Panc1 (cell line): ENCODE data around the gene GRK6. TPM values are rescaled to one million over a fixed set of nuclear protein-coding genes. Genes with fewer than 3 reads are reported as not detected.

Experiments used
- ATAC-seq: fragments of 200-7000 bp; cut with Tn5 transposase; 2 replicates; pipeline ENCODE4 v1.9.1; 2020; ENCODE audit warnings: mild to moderate bottlenecking, moderate library complexity
- BruUV-seq: library from RNA; stranded (reverse); fragments of 400-500 nt; replicated peaks from 2 replicates; lab custom pipeline; 2021; lab: Mats Ljungman, UMichigan
- CTCF ChIA-PET: fragments of 300-600 bp; sonication (Branson Sonifier 250); formaldehyde crosslinking; loops from one replicate; lab custom pipeline; 2022; ENCODE audit warnings: antibody characterized with exemption; lab: Charles Lee
- POLR2A ChIA-PET: fragments of 300-600 bp; sonication (Branson Sonifier 250); formaldehyde crosslinking; loops from one replicate; lab custom pipeline; 2022; ENCODE audit warnings: antibody characterized with exemption; lab: Charles Lee
- DNase-seq: peaks from one replicate; pipeline ENCODE4 v3.0.0-alpha.2; 2010; ENCODE audit warnings: low read depth, low spot score
- H3K27ac ChIP-seq: 2 replicates; pipeline ENCODE4 v1.5.1; 2011; ENCODE audit warnings: mild to moderate bottlenecking, low read length, inconsistent platforms
- H3K27me3 ChIP-seq: fragments of 200-500 bp; sonication (Bioruptor generic); 2 replicates; pipeline ENCODE4 v1.6.0; 2014; ENCODE audit warnings: low read length, inconsistent platforms; ENCODE audit not compliant: control insufficient read depth, insufficient read depth
- H3K36me3 ChIP-seq: fragments of 200-500 bp; sonication (Bioruptor generic); 2 replicates; pipeline ENCODE4 v1.5.1; 2014; ENCODE audit warnings: inconsistent platforms, mild to moderate bottlenecking, low read length, moderate library complexity; ENCODE audit not compliant: control insufficient read depth, insufficient read depth
- H3K4me1 ChIP-seq: 2 replicates; pipeline ENCODE4 v1.5.1; 2011; ENCODE audit warnings: inconsistent platforms, mild to moderate bottlenecking, low read length, moderate library complexity; ENCODE audit not compliant: control insufficient read depth, insufficient read depth
- H3K4me3 ChIP-seq, 2 experiments: 2 replicates each; pipeline ENCODE4 v1.5.1; 2011 to 2012; ENCODE audit warnings: low read depth in 2 of 2, low read length in 2 of 2, mild to moderate bottlenecking in 2 of 2, inconsistent platforms in 1 of 2, moderate library complexity in 1 of 2
- H3K9me3 ChIP-seq: fragments of 200-500 bp; sonication (Bioruptor generic); 2 replicates; pipeline ENCODE4 v1.5.1; 2014; ENCODE audit warnings: low read depth, mild to moderate bottlenecking, inconsistent platforms, low read length, moderate library complexity; ENCODE audit not compliant: control insufficient read depth, insufficient read depth
- POLR2AphosphoS5 ChIP-seq: IDR thresholded peaks from 2 replicates; pipeline ENCODE4 v1.6.1; 2012; ENCODE audit warnings: mild to moderate bottlenecking, low read depth, low read length, moderate library complexity
- SIN3A ChIP-seq: IDR thresholded peaks from 2 replicates; pipeline ENCODE4 v1.6.1; 2012; ENCODE audit warnings: low read depth, mild to moderate bottlenecking, low read length, moderate library complexity, borderline replicate concordance; ENCODE audit not compliant: insufficient read depth
- TCF7L2 ChIP-seq: IDR thresholded peaks from 2 replicates; pipeline ENCODE4 v1.6.1; 2011; ENCODE audit warnings: mild to moderate bottlenecking, low read depth, low read length, inconsistent platforms
- in situ Hi-C: cut with HindIII; loops from 2 replicates; pipeline ENCODE4 v1.10.0; 2016; ENCODE audit warnings: low sequenced_read_pairs, low pct_unique_long_range_greater_than_20kb
- intact Hi-C: fragments of 100-400 bp; cut with micrococcal nuclease; formaldehyde crosslinking; loops from one replicate; pipeline ENCODE4 v1.10.0; 2022; ENCODE audit not compliant: unreplicated experiment
- total RNA-seq: library from RNA; stranded (reverse); gene quantifications from one replicate; pipeline ENCODE4 v1.2.1, GENCODE V29; 2021; ENCODE audit not compliant: unreplicated experiment
- TF ChIP-seq, protein P1 (sequence below), 2 experiments: IDR thresholded peaks; 2 replicates each; pipeline ENCODE4 v1.6.1; 2011 to 2012; ENCODE audit warnings: low read depth in 2 of 2, control low read depth in 1 of 2, low read length in 1 of 2, mild to moderate bottlenecking in 1 of 2, moderate library complexity in 1 of 2; ENCODE audit not compliant: insufficient read depth in 1 of 2
- TF ChIP-seq, protein P2 (sequence below): fragments of 450-650 bp; IDR thresholded peaks from 2 replicates; pipeline ENCODE4 v1.5.1; 2017; ENCODE audit warnings: mild to moderate bottlenecking

Gene GRK6
- total RNA-seq, 1 experiment from 2014 or later = 56.1 TPM

DNA sequence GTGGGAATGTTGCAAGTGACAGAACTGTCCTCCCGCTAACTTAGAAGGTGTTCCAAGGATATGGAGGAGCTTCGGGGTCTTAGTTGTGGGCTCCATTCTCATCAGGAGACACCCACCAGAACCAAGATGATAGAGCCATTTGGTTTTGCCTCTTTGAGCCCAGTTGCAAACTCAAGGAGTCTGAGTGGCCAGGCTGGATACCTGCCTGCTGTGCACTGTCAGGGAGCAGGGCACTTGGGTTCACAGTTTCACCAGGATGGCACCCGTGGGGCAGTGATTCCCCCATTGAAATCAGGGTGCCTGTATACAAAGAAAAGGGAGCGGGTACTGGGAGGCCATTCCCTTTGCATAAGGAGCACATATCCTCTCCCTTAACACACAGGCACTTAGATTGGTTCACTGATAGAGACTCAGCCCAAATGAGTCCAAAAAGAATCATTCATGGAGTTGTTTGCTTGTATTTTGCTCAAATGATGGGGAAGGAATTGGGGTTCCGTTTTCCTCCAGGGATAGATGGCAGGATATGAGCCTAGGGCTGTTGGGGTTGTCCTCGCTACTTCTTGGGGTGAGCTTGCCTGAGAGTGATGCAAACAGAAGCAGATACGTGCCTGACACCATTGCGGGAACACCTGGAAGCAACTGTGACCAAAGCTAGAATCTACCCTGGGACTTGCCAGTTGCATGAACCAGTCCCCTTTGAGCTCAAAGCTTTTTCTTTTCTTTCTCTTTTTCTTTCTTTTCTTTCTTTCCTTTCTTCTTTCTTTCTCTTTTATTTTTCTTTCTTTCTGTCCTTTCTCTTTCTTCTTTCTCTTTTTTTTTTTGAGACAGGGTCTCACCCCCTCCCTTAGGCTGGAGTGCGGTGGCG, 18.8 kb downstream of the GRK6 start:
- no peak for ATAC-seq
- TF ChIP-seq SIN3A (no peak), TCF7L2 (no peak), POLR2AphosphoS5 (peak; percentile 23; the same call in 1 of the 2 replicates)
- TF ChIP-seq, protein P1, sequence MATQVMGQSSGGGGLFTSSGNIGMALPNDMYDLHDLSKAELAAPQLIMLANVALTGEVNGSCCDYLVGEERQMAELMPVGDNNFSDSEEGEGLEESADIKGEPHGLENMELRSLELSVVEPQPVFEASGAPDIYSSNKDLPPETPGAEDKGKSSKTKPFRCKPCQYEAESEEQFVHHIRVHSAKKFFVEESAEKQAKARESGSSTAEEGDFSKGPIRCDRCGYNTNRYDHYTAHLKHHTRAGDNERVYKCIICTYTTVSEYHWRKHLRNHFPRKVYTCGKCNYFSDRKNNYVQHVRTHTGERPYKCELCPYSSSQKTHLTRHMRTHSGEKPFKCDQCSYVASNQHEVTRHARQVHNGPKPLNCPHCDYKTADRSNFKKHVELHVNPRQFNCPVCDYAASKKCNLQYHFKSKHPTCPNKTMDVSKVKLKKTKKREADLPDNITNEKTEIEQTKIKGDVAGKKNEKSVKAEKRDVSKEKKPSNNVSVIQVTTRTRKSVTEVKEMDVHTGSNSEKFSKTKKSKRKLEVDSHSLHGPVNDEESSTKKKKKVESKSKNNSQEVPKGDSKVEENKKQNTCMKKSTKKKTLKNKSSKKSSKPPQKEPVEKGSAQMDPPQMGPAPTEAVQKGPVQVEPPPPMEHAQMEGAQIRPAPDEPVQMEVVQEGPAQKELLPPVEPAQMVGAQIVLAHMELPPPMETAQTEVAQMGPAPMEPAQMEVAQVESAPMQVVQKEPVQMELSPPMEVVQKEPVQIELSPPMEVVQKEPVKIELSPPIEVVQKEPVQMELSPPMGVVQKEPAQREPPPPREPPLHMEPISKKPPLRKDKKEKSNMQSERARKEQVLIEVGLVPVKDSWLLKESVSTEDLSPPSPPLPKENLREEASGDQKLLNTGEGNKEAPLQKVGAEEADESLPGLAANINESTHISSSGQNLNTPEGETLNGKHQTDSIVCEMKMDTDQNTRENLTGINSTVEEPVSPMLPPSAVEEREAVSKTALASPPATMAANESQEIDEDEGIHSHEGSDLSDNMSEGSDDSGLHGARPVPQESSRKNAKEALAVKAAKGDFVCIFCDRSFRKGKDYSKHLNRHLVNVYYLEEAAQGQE (IDR thresholded peaks at IDR 0.05; ENCODE audit: insufficient read depth in 1 of 2, low read depth in 2 of 2, low read length in 1 of 2) = no peak
- TF ChIP-seq, protein P2, sequence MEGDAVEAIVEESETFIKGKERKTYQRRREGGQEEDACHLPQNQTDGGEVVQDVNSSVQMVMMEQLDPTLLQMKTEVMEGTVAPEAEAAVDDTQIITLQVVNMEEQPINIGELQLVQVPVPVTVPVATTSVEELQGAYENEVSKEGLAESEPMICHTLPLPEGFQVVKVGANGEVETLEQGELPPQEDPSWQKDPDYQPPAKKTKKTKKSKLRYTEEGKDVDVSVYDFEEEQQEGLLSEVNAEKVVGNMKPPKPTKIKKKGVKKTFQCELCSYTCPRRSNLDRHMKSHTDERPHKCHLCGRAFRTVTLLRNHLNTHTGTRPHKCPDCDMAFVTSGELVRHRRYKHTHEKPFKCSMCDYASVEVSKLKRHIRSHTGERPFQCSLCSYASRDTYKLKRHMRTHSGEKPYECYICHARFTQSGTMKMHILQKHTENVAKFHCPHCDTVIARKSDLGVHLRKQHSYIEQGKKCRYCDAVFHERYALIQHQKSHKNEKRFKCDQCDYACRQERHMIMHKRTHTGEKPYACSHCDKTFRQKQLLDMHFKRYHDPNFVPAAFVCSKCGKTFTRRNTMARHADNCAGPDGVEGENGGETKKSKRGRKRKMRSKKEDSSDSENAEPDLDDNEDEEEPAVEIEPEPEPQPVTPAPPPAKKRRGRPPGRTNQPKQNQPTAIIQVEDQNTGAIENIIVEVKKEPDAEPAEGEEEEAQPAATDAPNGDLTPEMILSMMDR = no peak
- ChIA-PET POLR2A (interaction anchor here (0.6 to 0.7 kb wide), 5 partner anchors 9 to 163 kb away, joined by 4 to 6 read pairs (median 4); no protein-coding TSS in a partner anchor), CTCF (interaction anchor here (0.7 kb wide), 1 partner anchor 67 kb away, joined by 3 read pairs; no protein-coding TSS in a partner anchor)
- Histone ChIP-seq H3K4me1 (peaks cover 46% of the 10 kb centered on the region), H3K27me3 (no peaks in the 10 kb centered on the region), H3K4me3 (no peak overlapping the region), H3K9me3 (no peaks in the 10 kb centered on the region), H3K36me3 (no peaks in the 10 kb centered on the region; the same call in 1 of the 2 replicates), H3K27ac (peak overlapping the region; percentile 84)
- DNase-seq = no peak
- BruUV-seq = TSS peak; percentile 79
- intact Hi-C loops = no loop called here
- in situ Hi-C loops = no loop called here

DNA sequence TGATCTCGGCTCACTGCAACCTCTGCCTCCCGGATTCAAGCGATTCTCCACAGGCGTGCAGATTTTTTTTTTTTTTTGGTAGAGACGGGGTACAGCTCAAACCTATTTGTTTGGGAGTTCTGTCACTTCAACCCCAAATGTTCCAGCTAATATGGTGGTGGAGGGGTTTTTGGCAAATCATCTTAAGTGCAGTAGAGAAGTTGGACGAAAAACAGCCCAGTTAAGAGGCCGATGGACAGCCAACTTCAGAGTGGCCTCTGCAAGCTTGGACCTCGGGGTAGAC, 19.4 kb downstream of the GRK6 start:
- in situ Hi-C loops = no loop called here
- BruUV-seq = no TSS peak
- ATAC-seq (no peak), DNase-seq (no peak)
- peak overlapping the region; percentile 54 to 70 for H3K4me3 ChIP-seq
- H3K4me1 ChIP-seq = peaks cover 49% of the 10 kb centered on the region
- ChIA-PET CTCF (interaction anchor here (0.7 kb wide), 1 partner anchor 67 kb away, joined by 3 read pairs; no protein-coding TSS in a partner anchor), POLR2A (interaction anchor here (0.6 to 0.7 kb wide), 5 partner anchors 9 to 162 kb away, joined by 4 to 6 read pairs (median 4); no protein-coding TSS in a partner anchor)
- no peaks in the 10 kb centered on the region for H3K27me3 ChIP-seq
- no peaks in the 10 kb centered on the region; the same call in 1 of the 2 replicates for H3K36me3 ChIP-seq
- H3K9me3 ChIP-seq = no peaks in the 10 kb centered on the region
- intact Hi-C loops = no loop called here
- peak overlapping the region; percentile 84 for H3K27ac ChIP-seq
- TF ChIP-seq TCF7L2 (no peak), SIN3A (no peak), POLR2AphosphoS5 (no peak)
- TF ChIP-seq, protein P2 = no peak
- TF ChIP-seq, protein P1 (IDR thresholded peaks at IDR 0.05; ENCODE audit: insufficient read depth in 1 of 2, low read depth in 2 of 2, low read length in 1 of 2) = no peak
